HL-60/S4 (cell line): ENCODE measurements around the gene AHNAK2.

Source experiments
- in situ Hi-C: fragments of 300-500 bp; cut with MboI; formaldehyde crosslinking; loops from 2 replicates; pipeline ENCODE4 v1.14.3; 2022; ENCODE audit warnings: low sequenced_read_pairs

AHNAK2 gene

DNA sequence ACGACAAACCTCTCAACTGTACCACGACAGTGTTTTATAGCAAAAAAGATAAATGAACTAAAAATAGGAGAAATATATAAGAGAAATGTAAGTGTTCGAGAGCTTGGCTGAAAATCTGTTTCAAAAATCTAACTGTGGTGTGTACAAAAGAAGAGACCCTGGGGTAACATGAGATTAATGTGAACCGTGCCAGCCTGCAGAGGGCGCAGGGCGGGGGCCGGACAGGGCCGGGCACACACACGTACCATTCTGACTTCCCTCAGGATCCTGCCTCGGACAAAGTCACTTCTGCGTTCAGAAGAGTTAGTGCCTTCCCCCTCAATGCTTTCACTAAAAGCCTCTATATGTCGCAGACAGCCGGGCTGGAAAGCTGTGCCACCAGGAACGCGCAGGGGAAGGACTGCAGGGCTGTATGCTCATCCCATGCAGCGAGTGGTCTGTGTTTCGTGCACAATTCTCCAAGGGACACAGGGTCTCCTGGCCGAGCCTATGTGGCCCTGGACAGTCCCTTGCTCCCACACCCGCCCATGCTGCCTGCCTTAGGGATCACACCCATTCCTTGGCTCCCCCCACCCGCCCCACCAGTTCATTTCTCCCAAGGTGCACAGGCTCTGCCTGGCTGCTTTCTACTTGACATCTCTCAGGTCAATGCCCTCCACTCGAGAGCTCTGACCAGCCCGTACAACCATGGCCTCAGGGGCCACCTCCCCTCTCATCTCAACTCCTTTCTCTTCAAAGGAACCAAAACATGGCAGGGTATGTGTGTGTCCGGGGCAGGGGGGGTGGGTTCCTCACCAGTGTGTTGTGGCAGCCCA, 34.2 kb upstream of the AHNAK2 start:
- in situ Hi-C loops = no loop called here

DNA sequence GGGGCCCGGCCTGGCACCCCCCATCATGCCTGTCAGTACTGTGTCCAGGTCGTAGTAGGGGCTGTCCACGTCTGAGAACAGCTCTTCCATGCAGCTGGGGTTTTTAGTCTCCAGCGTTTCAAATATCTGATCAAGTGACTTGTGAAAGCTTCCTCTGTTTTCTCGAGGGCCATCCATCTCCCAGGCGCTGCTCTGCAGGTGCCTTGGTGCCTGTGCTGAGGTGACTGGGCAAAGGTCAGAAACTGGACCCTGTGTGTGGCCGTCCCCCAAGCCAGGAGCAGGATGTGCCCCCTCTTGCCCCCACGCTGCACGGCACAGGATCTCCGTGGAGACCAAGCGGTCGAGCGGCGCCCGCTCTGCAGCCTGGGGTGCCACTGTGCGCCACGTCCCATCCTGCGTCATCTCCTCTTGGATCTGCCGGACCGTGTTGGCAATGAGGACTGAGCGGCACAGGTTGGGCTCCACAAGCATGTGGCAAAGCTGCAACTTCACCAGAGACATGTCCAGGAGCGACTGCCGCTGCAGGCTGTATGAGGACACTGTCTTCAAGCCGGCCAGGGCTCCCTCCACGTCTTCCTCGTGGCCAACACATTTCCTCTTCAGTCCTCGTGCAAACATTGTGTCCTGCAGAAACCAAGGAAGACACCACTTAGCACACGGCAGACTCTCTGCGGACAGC, 33.3 kb upstream of the AHNAK2 start:
- in situ Hi-C loops = no loop called here

DNA sequence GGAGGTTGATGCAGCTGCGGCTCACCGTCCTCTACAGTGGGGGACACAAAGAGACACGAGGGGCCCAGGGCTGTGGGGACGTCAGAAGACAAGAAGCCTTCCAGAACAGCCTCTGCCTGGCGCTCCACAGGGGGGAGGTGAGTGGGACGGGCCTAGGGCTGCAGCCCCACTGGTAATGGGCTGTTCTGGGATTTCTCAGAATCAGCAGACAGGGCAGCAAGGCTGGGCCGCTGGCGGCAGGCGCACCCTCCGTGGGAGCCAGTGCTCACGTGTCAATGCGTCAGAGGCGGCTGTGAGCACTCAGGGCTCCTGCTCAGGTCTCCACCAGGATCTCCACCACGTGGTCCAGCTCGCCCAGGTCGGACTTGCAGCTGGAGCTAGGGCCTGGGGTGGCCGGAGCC, 32.7 kb upstream of the AHNAK2 start:
- in situ Hi-C loops = no loop called here

DNA sequence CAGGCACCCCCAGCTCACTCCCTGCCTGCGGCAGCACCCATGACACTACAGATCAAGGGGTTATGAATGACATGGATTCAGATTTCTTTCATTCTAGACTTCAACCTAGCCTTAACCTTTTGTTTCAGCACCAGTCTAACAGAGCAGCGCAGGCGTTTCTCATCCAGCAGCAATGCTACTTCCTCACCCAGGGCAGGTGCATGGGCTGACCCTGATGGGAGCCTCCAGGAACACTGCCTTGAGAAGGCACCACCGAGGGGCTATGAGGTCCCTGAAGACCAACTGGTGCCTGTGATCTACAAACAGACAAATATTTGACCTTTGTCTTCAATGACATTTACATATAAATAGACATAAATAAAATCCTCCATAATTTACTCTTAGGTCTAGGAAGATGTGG, 31.9 kb upstream of the AHNAK2 start:
- in situ Hi-C loops = no loop called here

DNA sequence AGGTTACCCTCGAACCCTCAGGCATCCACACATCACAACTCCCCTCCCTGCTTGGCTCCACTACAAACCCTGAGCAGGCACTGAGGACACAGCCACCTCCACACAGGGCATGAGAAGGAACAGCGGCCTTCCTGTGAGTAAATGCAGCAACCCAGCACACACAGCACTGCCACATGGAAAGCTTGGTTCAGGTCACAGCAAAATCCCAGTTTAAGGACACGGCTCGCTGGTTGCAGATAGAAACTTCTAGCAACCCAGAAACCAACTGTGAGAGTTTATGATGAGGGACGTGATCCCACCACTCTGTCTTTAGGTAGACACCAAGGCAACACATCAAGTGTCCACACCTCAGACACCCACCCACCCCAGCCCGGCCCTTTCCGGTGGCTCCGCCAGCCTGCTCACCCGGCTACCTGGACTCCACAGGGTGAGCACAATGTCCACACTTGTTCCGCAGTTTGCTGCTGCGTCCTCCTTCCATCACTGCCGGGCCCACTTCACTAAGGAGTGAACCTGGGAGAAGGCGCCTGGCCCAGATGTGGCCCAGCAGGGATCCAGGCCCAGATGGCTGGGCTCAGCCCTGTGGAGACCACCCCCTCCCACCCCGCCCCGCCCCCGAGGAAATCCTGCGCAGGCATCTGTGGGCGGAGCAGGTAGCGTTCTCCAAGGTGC, 29.6 kb upstream of the AHNAK2 start:
- in situ Hi-C loops = no loop called here

DNA sequence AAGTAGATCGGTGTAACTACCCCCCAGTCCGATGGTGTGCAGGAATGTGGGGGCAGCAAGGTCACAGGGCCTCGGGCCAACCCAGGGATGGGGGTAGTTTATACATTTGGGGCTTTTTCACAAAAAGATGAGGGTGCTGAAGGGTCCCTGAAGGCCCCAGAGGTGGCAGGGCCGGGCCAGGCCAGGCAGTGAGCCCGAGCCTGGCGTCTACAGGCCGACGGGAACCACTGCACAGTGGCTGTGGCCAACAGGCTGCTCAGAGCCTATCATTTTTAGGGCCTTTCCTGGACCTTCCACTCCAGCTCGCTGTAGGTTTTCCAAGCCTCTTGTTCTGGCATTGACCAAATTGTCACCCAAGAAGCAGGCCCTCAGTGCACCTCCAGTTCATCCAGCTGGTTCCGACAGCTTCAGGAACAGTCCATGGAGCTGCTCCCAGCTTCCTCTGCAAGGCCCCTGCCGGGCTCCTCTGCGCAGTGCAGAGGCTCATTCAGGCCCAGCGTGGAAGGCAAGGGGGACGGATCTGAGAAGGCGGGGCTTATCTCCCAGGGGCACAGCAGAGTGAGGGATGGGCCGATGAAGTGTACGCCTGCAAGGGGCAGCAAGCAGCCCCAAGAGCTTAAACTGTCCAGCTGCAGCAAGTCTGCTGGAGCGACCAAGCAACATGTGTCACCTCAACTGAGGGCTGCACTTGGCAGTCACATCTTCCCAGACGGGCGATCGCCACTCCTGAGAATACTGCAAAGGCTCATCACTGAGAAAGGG, 28.8 kb upstream of the AHNAK2 start:
- in situ Hi-C loops = no loop called here

DNA sequence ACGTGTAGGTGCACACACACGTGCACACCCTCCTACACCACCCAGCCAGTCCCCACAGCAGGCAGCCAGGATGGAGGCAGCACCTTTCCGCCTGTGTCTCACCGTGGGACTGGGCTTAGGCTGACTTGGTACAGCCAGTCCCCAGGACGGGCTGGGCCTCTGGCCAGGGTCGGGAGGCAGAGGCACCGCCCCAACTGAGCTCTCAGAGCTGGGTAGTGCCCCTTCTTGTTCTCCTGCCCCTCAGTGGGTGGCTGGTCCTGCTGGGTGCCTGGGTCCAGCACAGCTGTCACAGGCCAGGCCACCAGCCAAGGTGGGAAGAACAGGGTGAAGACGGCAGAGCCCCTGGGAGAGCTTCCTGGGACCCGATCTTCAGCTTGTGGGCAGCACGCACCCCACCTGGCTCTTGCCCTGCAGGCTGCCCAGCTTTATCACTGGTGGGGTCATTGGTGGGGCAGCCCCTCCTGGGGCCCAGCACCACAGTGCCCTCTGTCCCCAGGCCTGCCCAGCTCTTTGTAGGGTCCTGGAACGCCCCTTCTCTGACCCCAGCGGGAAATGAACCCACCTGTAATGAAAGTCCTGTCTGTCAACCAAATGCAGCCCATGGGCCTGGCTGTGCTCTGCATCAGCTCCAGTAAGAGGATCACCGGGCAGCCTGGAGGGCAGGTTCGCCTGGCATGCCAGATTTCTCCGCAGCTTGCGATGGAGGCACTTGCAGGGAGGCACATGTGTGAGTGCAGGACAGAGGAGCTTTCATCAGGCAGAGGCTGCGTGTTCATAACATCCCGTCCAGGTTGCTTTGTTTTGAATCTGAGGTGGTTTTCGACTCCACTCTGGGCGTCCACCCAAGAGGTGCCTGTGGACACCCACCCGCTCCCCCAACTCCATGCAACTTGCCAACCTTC, 28.0 kb upstream of the AHNAK2 start:
- in situ Hi-C loops = no loop called here

DNA sequence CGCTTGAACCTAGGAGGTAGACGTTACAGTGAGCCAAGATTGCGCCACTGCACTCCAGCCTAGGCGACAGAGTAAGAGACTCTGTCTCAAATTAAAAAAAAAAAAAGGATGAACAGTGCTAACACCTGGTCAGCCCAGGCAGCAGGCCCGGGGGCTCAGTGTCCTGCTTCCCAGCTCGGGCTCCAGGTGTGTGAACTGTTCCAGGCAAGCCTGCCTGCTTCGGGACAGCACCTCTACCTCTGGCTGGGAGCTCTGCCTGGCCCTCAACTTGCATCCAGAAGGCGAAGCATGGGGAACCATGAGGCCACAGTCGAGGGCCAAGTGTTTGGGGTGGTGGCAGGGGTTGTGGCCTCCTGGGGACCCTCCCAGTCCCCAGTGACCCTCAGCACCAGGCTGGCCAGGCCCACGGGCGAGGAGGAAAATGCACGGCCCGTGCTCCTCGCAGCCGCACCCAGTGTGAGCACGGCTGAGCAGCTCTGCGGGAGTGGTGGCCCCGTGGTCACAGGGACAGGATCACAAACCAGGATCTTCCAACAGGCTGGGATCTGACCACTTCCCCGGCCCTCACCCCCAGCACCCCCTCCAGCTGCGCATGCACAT, 27.3 kb upstream of the AHNAK2 start:
- in situ Hi-C loops = no loop called here

DNA sequence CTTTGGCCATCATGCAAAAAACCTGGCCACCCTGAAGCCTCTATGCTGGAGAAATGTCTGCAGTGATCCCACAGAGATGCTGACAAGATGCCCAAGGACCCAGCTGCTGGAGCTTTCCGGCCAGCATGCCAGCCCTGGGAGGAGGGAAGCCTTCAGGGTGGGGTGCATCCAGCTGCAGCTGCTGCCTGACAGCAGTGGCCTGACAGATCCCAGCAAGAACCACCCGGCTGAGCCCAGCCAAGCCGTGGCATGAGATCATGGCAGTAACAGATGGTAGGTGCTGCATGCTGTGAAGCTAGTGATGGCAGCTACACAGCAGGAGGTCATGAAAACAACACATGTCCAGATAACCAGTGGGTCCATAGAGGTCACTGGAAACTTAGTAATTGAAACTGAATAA, 21.2 kb upstream of the AHNAK2 start:
- in situ Hi-C loops = no loop called here

DNA sequence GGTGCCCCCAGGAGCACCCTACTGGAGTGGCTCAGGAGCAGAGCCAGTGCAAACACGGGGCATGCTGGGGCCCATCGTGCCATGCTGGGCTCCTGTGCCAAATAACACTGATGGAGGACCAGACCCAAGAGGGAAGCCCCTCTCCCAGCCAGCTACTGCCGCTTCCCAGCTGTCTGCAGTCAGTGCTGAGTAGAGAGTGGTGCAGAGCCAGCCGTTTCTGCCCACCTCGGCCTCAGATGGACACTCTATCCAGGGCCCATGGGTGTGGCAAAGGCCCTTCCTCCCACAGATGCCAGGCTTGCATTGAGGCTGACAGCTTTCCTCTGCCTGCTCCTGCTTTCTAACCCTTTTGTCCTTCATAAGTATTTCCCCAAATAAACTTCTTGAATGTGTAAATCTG, 20.6 kb upstream of the AHNAK2 start:
- in situ Hi-C loops = no loop called here

DNA sequence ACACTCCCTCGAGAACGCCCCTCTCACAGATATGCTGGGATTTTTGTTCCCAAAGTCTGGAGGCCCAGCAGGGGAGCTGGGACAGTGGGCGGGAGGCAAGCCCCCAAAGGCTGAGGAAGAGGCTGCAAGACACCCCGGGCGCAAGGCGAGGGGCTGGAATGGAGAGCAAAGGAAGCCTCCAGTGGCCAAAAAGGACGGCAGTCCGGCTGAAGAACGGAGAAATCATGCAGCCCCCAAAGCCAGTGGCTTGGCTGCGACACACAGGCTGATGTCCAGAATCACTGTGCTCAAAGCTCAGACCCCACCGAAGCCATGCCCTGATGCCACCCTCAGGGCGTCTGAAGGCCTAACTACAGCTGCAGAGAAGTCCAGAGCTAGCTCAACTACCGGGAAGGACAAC, 18.3 kb upstream of the AHNAK2 start:
- in situ Hi-C loops = no loop called here

DNA sequence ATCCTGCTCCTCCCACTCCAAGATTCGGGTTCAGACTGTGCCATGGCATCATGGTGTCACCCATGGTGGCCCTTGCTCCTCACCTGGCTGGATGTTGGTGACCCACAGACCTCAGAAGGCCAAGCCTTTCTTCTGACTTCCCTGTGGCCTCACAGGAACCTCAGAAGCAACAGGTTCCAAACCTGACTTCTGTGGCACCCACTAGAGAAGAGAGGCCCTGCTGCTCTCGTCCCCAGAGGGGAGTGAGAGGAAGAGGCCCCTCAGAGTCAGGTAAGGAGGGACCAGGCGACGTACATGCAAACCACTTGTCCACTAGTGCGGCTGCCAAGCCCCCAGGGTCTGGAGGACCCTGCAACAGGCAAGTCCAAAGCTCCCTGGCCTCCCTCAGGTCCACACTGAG, 17.9 kb upstream of the AHNAK2 start:
- in situ Hi-C loops = no loop called here

DNA sequence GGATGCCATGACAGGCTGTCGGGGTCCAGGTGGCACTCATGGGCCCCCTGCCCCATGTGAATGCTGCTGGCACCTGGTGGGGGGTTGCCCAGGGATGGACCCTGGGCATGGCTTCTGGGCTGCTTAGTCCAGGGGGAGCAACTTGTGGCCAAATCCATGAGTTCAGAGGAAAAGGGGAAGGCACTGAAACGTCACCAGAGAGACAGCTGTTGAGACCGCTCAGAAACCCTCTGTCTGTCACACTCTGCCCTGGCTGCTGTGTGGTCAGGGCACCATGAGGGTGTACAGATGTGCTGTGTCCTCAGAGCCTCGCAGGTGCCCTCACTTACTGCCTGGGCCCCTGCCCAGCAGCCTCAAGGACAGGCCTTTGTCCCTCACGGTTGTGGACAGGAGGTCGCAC, 16.8 kb upstream of the AHNAK2 start:
- in situ Hi-C loops = no loop called here

DNA sequence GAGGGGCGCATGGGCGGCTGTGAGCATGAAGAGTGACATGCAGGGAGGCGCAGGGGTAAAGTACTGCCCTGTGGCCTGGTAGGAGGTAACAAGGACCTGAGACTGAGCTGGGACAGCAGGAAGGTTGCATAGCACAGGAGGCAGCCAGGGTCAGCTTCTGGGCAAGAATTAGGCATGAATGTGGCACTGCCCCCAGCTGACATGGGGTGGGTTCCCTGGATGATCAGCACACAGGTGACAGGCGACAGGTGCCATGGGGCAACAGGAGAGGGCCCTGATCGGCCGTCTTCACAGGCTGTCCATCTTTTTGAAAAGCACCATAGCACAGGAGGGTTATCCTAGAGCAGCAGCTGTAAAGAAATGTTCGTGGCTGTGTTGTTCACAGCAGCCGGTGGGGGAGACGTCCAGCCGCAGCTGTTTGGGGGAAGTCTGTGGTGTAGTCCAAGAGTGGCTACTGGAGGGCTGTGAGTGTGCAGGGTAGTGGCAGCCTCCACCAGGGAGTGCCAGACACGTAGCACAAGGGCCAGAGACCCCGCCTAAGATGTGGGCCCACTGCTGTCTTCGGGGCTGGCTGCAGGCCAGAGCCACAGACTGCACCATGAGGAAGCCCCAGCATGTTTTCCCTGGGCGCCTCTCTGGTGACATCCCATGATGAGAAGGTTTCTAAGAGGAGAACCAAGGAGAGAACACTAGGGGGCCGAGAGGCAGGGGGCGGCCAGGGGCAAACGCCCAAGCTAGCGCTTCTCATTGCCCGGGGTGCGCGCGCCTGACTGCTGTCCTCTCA, 15.8 kb upstream of the AHNAK2 start:
- in situ Hi-C loops = no loop called here

DNA sequence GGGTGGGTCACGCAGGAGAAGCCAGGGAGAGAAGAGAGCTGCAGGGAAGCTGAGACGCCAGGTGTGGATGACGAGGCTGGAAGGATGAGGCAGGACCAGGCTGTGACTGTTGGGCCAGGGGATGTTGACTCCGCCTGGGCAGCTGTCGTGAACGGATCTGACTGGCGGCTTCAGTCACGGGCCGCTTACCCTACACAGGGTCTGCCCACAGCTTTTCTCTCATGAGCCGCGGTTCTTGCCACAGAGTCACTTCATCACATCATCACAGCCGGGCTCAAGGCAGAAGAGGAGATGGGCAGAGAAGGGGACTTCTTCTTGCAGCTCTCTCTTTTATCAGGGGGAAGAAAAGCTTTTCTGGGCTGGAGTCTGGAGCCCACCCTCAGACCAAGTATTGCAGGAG, 15.1 kb upstream of the AHNAK2 start:
- in situ Hi-C loops = no loop called here

DNA sequence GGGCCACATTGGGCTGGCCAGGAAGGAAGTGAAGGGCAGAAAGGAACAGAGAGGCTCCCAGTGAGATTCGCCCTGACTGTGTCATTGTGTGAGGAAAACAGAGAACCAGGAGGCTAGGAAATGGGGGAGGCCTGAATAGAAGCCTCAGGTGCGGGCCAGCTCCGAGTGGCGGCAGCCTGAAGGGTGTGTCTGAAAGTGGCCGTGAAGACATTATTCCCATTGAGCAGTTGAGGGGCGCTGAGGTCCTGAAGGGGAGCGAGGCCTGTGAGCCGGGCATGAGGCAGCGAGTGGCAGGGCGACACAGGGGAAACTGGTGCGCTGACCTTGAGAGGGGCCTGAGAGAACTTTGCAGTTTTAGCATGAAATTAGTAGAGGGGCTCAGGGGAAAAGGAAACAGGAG, 14.3 kb upstream of the AHNAK2 start:
- in situ Hi-C loops = no loop called here

DNA sequence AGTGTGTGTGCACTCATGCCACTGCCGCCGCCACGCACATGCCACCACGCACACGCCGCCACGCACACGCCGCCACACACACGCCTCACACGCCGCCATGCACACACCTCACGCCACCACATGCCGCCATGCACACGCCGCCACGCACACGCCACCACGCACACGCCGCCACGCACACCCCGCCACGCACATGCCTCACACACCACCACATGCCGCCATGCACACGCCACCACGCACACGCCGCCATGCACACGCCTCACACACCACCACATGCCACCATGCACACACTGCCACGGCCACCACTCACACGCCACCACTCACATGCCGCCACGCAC, 13.7 kb upstream of the AHNAK2 start:
- in situ Hi-C loops = no loop called here

DNA sequence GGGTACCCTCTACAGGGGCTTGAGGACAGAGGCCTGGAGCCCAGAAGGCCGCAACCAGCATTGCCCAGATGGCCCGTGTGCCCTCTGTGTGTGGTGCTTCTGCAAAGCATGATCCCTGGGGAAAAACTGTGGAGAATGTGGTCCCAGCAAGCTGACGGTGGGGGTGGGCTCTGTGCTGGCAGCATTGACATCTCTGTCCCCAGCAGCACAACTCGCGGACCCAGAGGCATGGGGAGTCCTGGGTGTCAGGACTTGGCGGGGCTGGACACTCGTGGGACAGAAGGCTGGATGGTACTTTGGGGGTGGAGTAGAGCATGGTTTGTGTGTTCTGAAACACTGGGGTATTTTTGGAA, 11.8 kb upstream of the AHNAK2 start:
- in situ Hi-C loops = no loop called here

DNA sequence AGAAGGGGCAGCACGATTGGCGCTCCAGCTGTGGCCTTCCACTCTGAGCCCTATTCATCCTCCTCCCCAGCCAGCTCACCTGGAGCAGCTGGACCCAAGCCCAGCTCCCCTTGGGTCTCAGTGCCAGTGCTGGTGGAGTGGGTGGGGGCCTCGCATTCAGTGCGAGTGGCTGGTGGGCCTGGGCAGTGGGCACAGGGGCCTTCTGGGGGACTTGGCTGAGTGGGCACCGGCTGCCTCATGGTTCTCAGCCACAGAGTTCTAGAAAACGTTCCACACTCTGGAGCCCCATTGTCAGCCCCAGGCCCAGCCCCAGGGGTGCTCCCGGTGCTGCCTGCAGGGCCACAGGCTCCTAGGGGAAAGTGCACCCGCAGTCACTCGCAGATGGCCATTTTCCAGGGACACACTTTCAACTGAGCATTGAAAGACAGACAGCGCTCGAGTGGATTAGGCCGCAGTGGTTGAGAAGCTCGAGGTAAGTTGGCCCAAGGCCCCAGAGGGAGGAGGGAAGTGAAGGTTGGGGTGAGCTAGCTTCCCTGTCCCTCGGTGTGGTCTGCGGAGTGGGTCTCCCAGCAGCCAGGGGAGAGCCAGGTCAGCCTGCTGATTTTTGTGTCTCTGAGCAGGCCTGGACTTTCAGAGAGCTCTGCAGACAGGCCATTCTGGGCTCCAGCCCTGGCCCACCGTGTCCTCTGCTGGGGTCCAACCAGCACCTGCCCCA, 11.2 kb upstream of the AHNAK2 start:
- in situ Hi-C loops = no loop called here
